Esophagus muscularis mucosa (tissue), 4 donors: ENCODE results near the gene FAT2.

Experiments
- EP300 ChIP-seq: sonication (generic); formaldehyde crosslinking; IDR thresholded peaks from one replicate; pipeline ENCODE4 v1.6.1; 2017; ENCODE audit warnings: antibody characterized with exemption
- POLR2A ChIP-seq: fragments of 450-650 bp; IDR thresholded peaks from one replicate; pipeline ENCODE4 v1.6.1; 2017; ENCODE audit warnings: antibody characterized with exemption, moderate library complexity, mild to moderate bottlenecking, low read depth
- POLR2AphosphoS5 ChIP-seq, 2 donors: sonication (generic); formaldehyde crosslinking; IDR thresholded peaks; one replicate each; pipeline ENCODE4 v1.6.1; 2017; ENCODE audit warnings: antibody characterized with exemption in 2 of 2
- TF ChIP-seq, protein P1 (sequence below), 3 experiments: fragments of 200-600 bp in 2 of 3; fragments of 450-650 bp in 1 of 3; sonication (generic) in 2 of 3; IDR thresholded peaks; one replicate each; pipeline ENCODE4 v1.5.1; 2017 to 2019; ENCODE audit warnings: antibody characterized with exemption in 3 of 3, mild to moderate bottlenecking in 2 of 3, moderate library complexity in 1 of 3

DNA sequence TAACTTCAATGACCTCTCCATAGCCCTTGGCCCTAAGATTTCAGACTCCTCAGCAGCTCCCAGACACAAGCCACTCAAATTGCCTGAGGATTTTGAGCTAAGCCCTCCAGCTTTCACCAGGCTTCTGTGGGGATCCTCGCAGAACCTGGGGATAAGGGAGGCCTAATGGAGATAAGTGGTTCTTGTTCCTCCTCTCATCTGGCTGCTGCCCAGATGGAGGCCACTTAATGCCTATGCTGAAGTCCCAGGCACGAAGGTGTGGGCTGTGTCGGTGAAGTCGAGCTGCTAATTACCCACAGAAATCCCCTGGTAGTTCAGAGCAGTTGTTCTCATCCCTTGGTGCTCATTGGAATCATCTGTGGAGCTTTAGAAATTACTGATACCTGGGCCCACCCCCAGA lies 10.3 kb upstream of the FAT2 start:
- TF ChIP-seq, protein P1, sequence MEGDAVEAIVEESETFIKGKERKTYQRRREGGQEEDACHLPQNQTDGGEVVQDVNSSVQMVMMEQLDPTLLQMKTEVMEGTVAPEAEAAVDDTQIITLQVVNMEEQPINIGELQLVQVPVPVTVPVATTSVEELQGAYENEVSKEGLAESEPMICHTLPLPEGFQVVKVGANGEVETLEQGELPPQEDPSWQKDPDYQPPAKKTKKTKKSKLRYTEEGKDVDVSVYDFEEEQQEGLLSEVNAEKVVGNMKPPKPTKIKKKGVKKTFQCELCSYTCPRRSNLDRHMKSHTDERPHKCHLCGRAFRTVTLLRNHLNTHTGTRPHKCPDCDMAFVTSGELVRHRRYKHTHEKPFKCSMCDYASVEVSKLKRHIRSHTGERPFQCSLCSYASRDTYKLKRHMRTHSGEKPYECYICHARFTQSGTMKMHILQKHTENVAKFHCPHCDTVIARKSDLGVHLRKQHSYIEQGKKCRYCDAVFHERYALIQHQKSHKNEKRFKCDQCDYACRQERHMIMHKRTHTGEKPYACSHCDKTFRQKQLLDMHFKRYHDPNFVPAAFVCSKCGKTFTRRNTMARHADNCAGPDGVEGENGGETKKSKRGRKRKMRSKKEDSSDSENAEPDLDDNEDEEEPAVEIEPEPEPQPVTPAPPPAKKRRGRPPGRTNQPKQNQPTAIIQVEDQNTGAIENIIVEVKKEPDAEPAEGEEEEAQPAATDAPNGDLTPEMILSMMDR (IDR thresholded peaks at IDR 0.05): no peak
- TF ChIP-seq EP300 (no peak), POLR2AphosphoS5 (IDR thresholded peaks at IDR 0.05) (no peak), POLR2A (no peak)
